Measurements from ENCODE around the gene ANKRD42. TPM values are rescaled to one million over a fixed set of nuclear protein-coding genes. Genes with fewer than 3 reads are reported as not detected.
A peak's percentile ranks its signal among the peaks of the same experiment; 100 is the strongest.

The ANKRD42 gene
- polyA plus RNA-seq, 1 donor from 2014 or later = 6.0 TPM

- Mint-ChIP-seq H3K4me3 (peak overlapping the region; percentile 93 to 100 (median 100)), H3K27me3 (no peaks in the 10 kb centered on the region), H3K36me3 (peaks cover 7% of the 10 kb centered on the region), H3K27ac (peak overlapping the region; percentile 53 to 99 (median 99)), H3K9me3 (no peaks in the 10 kb centered on the region), H3K4me1 (peaks cover 31 to 47% (median 37%) of the 10 kb centered on the region in 3 donors)
These were observed 33.3 kb upstream of the ANKRD42 start for GRCh38 chr11:83159902-83160865.

- H3K4me1 Mint-ChIP-seq = peaks cover 40 to 47% (median 43%) of the 10 kb centered on the region in 3 donors
- no peaks in the 10 kb centered on the region for H3K9me3 Mint-ChIP-seq
- H3K36me3 Mint-ChIP-seq = peaks cover 15% of the 10 kb centered on the region
- no peaks in the 10 kb centered on the region for H3K27me3 Mint-ChIP-seq
- peak overlapping the region; percentile 44 to 100 (median 62) for H3K4me3 Mint-ChIP-seq
- H3K27ac Mint-ChIP-seq = peak overlapping the region; percentile 31 to 99 (median 64)
These were observed 31.8 kb upstream of the ANKRD42 start for GRCh38 chr11:83161610-83162199.

GRCh38 chr11:83162377-83162776 is 31.1 kb upstream of the ANKRD42 start:
- Mint-ChIP-seq H3K36me3 (peaks cover 12% of the 10 kb centered on the region), H3K27me3 (no peaks in the 10 kb centered on the region), H3K4me3 (peak overlapping the region; percentile 44 to 100 (median 62)), H3K27ac (peak overlapping the region in 2 of 3 donors; percentile 31 to 99), H3K4me1 (peaks cover 40 to 47% (median 44%) of the 10 kb centered on the region in 3 donors), H3K9me3 (no peaks in the 10 kb centered on the region)

GRCh38 chr11:83166193-83166866 is 27.2 kb upstream of the ANKRD42 start:
- peaks cover 48 to 56% (median 51%) of the 10 kb centered on the region in 3 donors for H3K4me1 Mint-ChIP-seq
- H3K27me3 Mint-ChIP-seq = no peaks in the 10 kb centered on the region
- H3K36me3 Mint-ChIP-seq = peaks cover 10% of the 10 kb centered on the region
- peak overlapping the region in 1 of 4 donors; percentile 34 for H3K4me3 Mint-ChIP-seq
- no peaks in the 10 kb centered on the region for H3K9me3 Mint-ChIP-seq
- peak overlapping the region in 1 of 3 donors; percentile 5 for H3K27ac Mint-ChIP-seq

GRCh38 chr11:83168756-83169155 is 24.8 kb upstream of the ANKRD42 start:
- Mint-ChIP-seq H3K4me1 (peaks cover 48 to 53% (median 49%) of the 10 kb centered on the region in 3 donors), H3K4me3 (peak overlapping the region in 1 of 4 donors; percentile 70), H3K36me3 (peaks cover 13% of the 10 kb centered on the region), H3K27me3 (no peaks in the 10 kb centered on the region), H3K9me3 (no peaks in the 10 kb centered on the region), H3K27ac (peak overlapping the region in 2 of 3 donors; percentile 39 to 75)

GRCh38 chr11:83170865-83171264 is 22.6 kb upstream of the ANKRD42 start:
- Mint-ChIP-seq H3K4me3 (peak overlapping the region; percentile 34 to 85 (median 74)), H3K9me3 (no peaks in the 10 kb centered on the region), H3K27me3 (no peaks in the 10 kb centered on the region), H3K36me3 (peaks cover 9% of the 10 kb centered on the region), H3K4me1 (peaks cover 56 to 61% (median 59%) of the 10 kb centered on the region in 3 donors), H3K27ac (peak overlapping the region; percentile 18 to 75 (median 33))

- H3K4me1 Mint-ChIP-seq = peaks cover 54 to 61% (median 60%) of the 10 kb centered on the region in 3 donors
- no peaks in the 10 kb centered on the region for H3K9me3 Mint-ChIP-seq
These were observed 21.0 kb upstream of the ANKRD42 start for GRCh38 chr11:83172551-83172950.

GRCh38 chr11:83174008-83174407 is 19.5 kb upstream of the ANKRD42 start:
- H3K4me3 Mint-ChIP-seq = peak overlapping the region; percentile 61 to 85 (median 75)
- H3K27ac Mint-ChIP-seq = peak overlapping the region; percentile 18 to 89 (median 86)
- H3K27me3 Mint-ChIP-seq = no peaks in the 10 kb centered on the region
- H3K4me1 Mint-ChIP-seq = peaks cover 50 to 58% (median 57%) of the 10 kb centered on the region in 3 donors
- H3K36me3 Mint-ChIP-seq = peaks cover 5% of the 10 kb centered on the region
- H3K9me3 Mint-ChIP-seq = no peaks in the 10 kb centered on the region

More at GRCh38 chr11:83172551-83172950, 21.0 kb upstream of the ANKRD42 start:
- Mint-ChIP-seq H3K27me3 (no peaks in the 10 kb centered on the region), H3K4me3 (peak overlapping the region; percentile 66 to 84 (median 74)), H3K27ac (peak overlapping the region in 1 of 3 donors; percentile 18), H3K36me3 (peaks cover 5% of the 10 kb centered on the region)

- H3K4me3 Mint-ChIP-seq = peak overlapping the region in 1 of 4 donors; percentile 63
- no peaks in the 10 kb centered on the region for H3K9me3 Mint-ChIP-seq
- H3K27ac Mint-ChIP-seq = peak overlapping the region in 2 of 3 donors; percentile 41 to 80
- peaks cover 5% of the 10 kb centered on the region for H3K36me3 Mint-ChIP-seq
- H3K4me1 Mint-ChIP-seq = peaks cover 37 to 47% (median 44%) of the 10 kb centered on the region in 3 donors
- no peaks in the 10 kb centered on the region for H3K27me3 Mint-ChIP-seq
These were observed 17.7 kb upstream of the ANKRD42 start for GRCh38 chr11:83175815-83176214.

- H3K9me3 Mint-ChIP-seq = no peaks in the 10 kb centered on the region
- H3K27ac Mint-ChIP-seq = peak overlapping the region in 1 of 3 donors; percentile 79
- peaks cover 12 to 21% (median 16%) of the 10 kb centered on the region in 3 donors for H3K4me1 Mint-ChIP-seq
- no peaks in the 10 kb centered on the region for H3K36me3 Mint-ChIP-seq
- no peaks in the 10 kb centered on the region for H3K27me3 Mint-ChIP-seq
- H3K4me3 Mint-ChIP-seq = peak overlapping the region in 1 of 4 donors; percentile 17
These were observed 11.7 kb upstream of the ANKRD42 start for GRCh38 chr11:83181815-83182214.

- Mint-ChIP-seq H3K9me3 (no peaks in the 10 kb centered on the region), H3K4me1 (peaks cover 10 to 14% (median 12%) of the 10 kb centered on the region in 3 donors), H3K4me3 (no peak overlapping the region), H3K36me3 (no peaks in the 10 kb centered on the region), H3K27ac (peak overlapping the region in 1 of 3 donors; percentile 86), H3K27me3 (no peaks in the 10 kb centered on the region)
These were observed 7.7 kb upstream of the ANKRD42 start for GRCh38 chr11:83185767-83186166.

- Mint-ChIP-seq H3K4me1 (peaks cover 6 to 8% (median 6%) of the 10 kb centered on the region in 3 donors), H3K27ac (peak overlapping the region in 2 of 3 donors; percentile 52 to 71), H3K9me3 (no peaks in the 10 kb centered on the region), H3K4me3 (peak overlapping the region in 1 of 4 donors; percentile 43), H3K36me3 (no peaks in the 10 kb centered on the region), H3K27me3 (no peaks in the 10 kb centered on the region)
These were observed 6.0 kb upstream of the ANKRD42 start for GRCh38 chr11:83187465-83187864.

GRCh38 chr11:83191491-83191890 is 2.0 kb upstream of the ANKRD42 start:
- Mint-ChIP-seq H3K27ac (peak overlapping the region in 1 of 3 donors; percentile 98), H3K36me3 (peaks cover 2% of the 10 kb centered on the region), H3K9me3 (no peaks in the 10 kb centered on the region), H3K27me3 (no peaks in the 10 kb centered on the region), H3K4me3 (peak overlapping the region in 2 of 4 donors; percentile 38 to 42), H3K4me1 (peaks cover 25 to 27% (median 25%) of the 10 kb centered on the region in 3 donors)

- peaks cover 2% of the 10 kb centered on the region for H3K36me3 Mint-ChIP-seq
- H3K27me3 Mint-ChIP-seq = no peaks in the 10 kb centered on the region
These were observed 1.5 kb upstream of the ANKRD42 start for GRCh38 chr11:83191986-83192385.

More at GRCh38 chr11:83191986-83192385, 1.5 kb upstream of the ANKRD42 start:
- Mint-ChIP-seq H3K4me1 (peaks cover 29 to 32% (median 30%) of the 10 kb centered on the region in 3 donors), H3K4me3 (peak overlapping the region; percentile 98 to 99 (median 99)), H3K9me3 (no peaks in the 10 kb centered on the region), H3K27ac (peak overlapping the region; percentile 98 to 99 (median 98))
